PFSK-1 (cell line): ENCODE measurements around the gene TPPP.

Experiments
- FOXP2 ChIP-seq: optimal IDR thresholded peaks from 2 replicates; pipeline ENCODE3; 2011; ENCODE audit warnings: borderline replicate concordance, control low read depth, inconsistent platforms; ENCODE audit not compliant: insufficient read depth; ENCODE audit errors: extremely low read length, extremely low read depth
- POLR2AphosphoS5 ChIP-seq: IDR thresholded peaks from 2 replicates; pipeline ENCODE4 v1.6.1; 2012; ENCODE audit warnings: low read depth, mild to moderate bottlenecking, control low read depth, low read length, moderate library complexity
- SIN3A ChIP-seq: IDR thresholded peaks from 2 replicates; pipeline ENCODE4 v1.6.1; 2012; ENCODE audit warnings: mild to moderate bottlenecking, low read length, moderate library complexity, borderline replicate concordance; ENCODE audit not compliant: insufficient read depth
- TAF1 ChIP-seq: IDR thresholded peaks from 2 replicates; pipeline ENCODE4 v1.6.1; 2012; ENCODE audit warnings: low read length, control low read depth, borderline replicate concordance; ENCODE audit not compliant: insufficient read depth
- TF ChIP-seq, protein P1 (sequence below), 2 experiments: IDR thresholded peaks; 2 replicates each; pipeline versions ENCODE4 v1.6.1 to v1.8.0; 2011 to 2012; ENCODE audit warnings: low read depth in 2 of 2, low read length in 2 of 2, control low read depth in 1 of 2, inconsistent platforms in 1 of 2, mild to moderate bottlenecking in 1 of 2, moderate library complexity in 1 of 2; ENCODE audit not compliant: insufficient read depth in 1 of 2

TPPP gene

GRCh38 chr5:669842-670395 is 23.2 kb downstream of the TPPP start:
- TF ChIP-seq FOXP2: no peak
- no peak for TF ChIP-seq TAF1
- TF ChIP-seq, protein P1, sequence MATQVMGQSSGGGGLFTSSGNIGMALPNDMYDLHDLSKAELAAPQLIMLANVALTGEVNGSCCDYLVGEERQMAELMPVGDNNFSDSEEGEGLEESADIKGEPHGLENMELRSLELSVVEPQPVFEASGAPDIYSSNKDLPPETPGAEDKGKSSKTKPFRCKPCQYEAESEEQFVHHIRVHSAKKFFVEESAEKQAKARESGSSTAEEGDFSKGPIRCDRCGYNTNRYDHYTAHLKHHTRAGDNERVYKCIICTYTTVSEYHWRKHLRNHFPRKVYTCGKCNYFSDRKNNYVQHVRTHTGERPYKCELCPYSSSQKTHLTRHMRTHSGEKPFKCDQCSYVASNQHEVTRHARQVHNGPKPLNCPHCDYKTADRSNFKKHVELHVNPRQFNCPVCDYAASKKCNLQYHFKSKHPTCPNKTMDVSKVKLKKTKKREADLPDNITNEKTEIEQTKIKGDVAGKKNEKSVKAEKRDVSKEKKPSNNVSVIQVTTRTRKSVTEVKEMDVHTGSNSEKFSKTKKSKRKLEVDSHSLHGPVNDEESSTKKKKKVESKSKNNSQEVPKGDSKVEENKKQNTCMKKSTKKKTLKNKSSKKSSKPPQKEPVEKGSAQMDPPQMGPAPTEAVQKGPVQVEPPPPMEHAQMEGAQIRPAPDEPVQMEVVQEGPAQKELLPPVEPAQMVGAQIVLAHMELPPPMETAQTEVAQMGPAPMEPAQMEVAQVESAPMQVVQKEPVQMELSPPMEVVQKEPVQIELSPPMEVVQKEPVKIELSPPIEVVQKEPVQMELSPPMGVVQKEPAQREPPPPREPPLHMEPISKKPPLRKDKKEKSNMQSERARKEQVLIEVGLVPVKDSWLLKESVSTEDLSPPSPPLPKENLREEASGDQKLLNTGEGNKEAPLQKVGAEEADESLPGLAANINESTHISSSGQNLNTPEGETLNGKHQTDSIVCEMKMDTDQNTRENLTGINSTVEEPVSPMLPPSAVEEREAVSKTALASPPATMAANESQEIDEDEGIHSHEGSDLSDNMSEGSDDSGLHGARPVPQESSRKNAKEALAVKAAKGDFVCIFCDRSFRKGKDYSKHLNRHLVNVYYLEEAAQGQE (IDR thresholded peaks at IDR 0.05; ENCODE audit: insufficient read depth in 1 of 2, low read depth in 2 of 2, low read length in 2 of 2): no peak
- no peak for TF ChIP-seq SIN3A
- no peak for TF ChIP-seq POLR2AphosphoS5

GRCh38 chr5:669111-669841 is 23.9 kb downstream of the TPPP start:
- TF ChIP-seq POLR2AphosphoS5: no peak
- TF ChIP-seq, protein P1 (IDR thresholded peaks at IDR 0.05; ENCODE audit: insufficient read depth in 1 of 2, low read depth in 2 of 2, low read length in 2 of 2): no peak
- no peak for TF ChIP-seq FOXP2
- TF ChIP-seq SIN3A: no peak

DNA sequence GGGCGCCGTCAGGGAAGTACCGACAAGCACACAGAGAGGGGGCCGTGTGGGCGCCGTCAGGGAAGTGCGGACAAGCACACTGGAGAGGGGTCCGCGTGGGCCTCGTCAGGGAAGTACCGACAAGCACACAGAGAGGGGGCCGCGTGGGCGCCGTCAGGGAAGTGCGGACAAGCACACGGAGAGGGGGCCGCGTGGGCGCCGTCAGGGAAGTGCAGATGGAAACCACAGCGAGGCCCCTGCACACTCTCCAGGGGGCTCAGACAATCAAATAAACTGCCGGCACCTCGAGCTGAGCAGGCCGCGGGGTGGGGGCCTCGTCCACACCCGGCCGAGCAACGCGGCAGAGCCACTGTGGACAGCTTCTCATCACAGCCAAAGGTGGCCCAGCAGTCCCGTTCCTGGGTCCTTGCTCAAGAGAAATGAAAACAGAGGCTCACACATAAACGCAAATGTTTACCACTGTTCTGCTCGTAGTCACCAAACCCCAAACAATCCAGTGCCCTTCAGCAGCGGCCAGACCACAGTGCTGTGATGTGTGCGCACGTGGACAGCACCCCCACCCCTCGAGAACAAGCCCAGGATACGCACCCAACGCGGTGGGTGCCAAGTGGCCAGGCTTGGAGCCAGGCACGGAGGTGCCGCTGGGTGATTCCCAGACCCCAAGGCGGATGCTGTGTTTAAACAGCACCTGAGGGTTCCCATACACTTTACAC is 24.7 kb downstream of the TPPP start:
- TF ChIP-seq TAF1 (no peak), SIN3A (no peak), POLR2AphosphoS5 (no peak), FOXP2 (no peak)
- TF ChIP-seq, protein P1 (IDR thresholded peaks at IDR 0.05; ENCODE audit: insufficient read depth in 1 of 2, low read depth in 2 of 2, low read length in 2 of 2): no peak

GRCh38 chr5:666816-667498 is 26.2 kb downstream of the TPPP start:
- TF ChIP-seq SIN3A: no peak
- no peak for TF ChIP-seq TAF1
- TF ChIP-seq, protein P1 (IDR thresholded peaks at IDR 0.05; ENCODE audit: insufficient read depth in 1 of 2, low read depth in 2 of 2, low read length in 2 of 2): no peak
- no peak for TF ChIP-seq FOXP2
- no peak for TF ChIP-seq POLR2AphosphoS5
